ENCODE measurements around the gene YPEL4.
"Not testable (repeated sequence)": the region's sequence is repeated elsewhere in the genome, so short reads cannot be mapped to it uniquely, and the experiment has no call there.

YPEL4 gene

DNA sequence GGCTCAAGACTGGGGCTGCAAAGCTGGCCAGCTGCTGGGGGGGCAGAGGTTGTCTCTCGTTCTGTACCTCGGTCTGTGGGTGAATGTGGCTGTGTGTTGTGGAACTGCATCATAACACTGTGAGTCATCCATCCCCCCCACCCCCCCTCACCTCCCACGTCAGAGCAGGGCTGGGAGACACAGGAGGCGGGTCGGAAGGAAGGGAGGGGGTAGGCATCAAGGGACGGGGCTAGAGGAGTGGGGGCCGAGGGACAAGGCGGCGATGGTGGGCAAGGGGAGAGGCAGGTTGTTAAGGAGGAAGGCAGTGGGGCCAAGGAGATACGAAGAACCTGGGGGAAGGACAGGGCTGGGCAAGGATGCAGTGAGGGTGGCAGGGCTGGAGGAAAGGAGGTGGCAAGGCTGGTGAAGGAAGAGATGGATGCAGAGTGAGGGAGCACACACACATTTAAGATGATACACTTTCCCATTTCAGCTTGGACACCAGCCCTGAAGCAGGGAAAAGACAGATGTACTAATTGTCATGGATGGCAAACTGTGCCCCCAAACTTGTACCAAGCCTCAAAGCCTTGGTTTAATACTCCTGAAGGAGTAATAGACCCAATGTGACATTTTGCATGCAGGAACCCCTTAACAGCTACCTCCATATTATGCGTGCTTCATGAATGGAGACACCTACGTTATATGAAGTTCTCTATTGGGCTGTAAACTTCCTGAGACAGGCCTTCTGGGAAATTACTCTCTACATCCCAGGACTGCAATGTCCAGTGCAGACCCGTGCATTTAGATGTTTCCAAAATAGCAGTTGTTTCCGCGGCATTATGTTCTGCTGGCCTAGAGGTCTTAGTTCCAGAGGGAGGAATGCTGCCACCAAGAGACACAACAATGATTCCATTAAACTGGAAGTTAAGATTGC is at the start of gene YPEL4:
TSS of gene YPEL4 (minus strand) at position 87 of the 913 bp plus-strand sequence. CDS start 2,805 bp downstream, outside the sequence.
- DNase-seq (ENCODE audit: low spot score): peak; percentile 92
- peak within 1 kb of the TSS in 1 of 2 donors; percentile 40 for H3K27ac ChIP-seq
- TF ChIP-seq, protein P1, sequence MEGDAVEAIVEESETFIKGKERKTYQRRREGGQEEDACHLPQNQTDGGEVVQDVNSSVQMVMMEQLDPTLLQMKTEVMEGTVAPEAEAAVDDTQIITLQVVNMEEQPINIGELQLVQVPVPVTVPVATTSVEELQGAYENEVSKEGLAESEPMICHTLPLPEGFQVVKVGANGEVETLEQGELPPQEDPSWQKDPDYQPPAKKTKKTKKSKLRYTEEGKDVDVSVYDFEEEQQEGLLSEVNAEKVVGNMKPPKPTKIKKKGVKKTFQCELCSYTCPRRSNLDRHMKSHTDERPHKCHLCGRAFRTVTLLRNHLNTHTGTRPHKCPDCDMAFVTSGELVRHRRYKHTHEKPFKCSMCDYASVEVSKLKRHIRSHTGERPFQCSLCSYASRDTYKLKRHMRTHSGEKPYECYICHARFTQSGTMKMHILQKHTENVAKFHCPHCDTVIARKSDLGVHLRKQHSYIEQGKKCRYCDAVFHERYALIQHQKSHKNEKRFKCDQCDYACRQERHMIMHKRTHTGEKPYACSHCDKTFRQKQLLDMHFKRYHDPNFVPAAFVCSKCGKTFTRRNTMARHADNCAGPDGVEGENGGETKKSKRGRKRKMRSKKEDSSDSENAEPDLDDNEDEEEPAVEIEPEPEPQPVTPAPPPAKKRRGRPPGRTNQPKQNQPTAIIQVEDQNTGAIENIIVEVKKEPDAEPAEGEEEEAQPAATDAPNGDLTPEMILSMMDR (IDR thresholded peaks at IDR 0.05): no peak
- H3K4me3 ChIP-seq: peak within 1 kb of the TSS; percentile 53

GRCh38 chr11:57698843-57699365 is 49.2 kb upstream of the YPEL4 start:
- Histone ChIP-seq H3K27ac (no peak overlapping the region), H3K4me3 (no peak overlapping the region)
- TF ChIP-seq, protein P1 (IDR thresholded peaks at IDR 0.05): no peak
- DNase-seq (ENCODE audit: low spot score): no peak

DNA sequence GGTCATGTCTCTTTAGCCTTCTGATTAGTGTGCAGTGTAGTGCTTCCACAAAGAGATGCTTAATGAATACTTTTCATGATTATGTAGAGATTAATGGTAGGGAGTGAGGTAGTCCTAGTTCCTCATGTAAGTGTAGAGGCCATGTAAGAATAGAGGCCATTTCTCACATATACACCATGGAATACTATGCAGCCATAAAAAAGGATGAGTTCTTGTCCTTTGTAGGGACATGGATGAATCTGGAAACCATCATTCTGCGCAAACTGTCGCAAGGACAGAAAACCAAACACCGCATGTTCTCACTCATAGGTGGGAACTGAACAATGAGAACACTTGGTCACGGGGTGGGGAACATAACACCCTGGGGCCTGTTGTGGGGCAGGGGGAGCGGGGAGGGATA is 40.8 kb upstream of the YPEL4 start:
- DNase-seq (ENCODE audit: low spot score); H3K4me3 ChIP-seq; H3K27ac ChIP-seq: not testable (repeated sequence)

GRCh38 chr11:57681168-57681567 is 31.5 kb upstream of the YPEL4 start:
- H3K27ac ChIP-seq: no peak overlapping the region
- DNase-seq (ENCODE audit: low spot score): no peak
- TF ChIP-seq, protein P1 (IDR thresholded peaks at IDR 0.05): no peak
- no peak overlapping the region for H3K4me3 ChIP-seq

- no peak for DNase-seq (ENCODE audit: low spot score)
- Histone ChIP-seq H3K27ac (no peak overlapping the region), H3K4me3 (no peak overlapping the region)
- TF ChIP-seq, protein P1 (IDR thresholded peaks at IDR 0.05): no peak
Measured at GRCh38 chr11:57680552-57680874, 30.8 kb upstream of the YPEL4 start.

- Histone ChIP-seq H3K27ac (peak overlapping the region in 1 of 2 donors; percentile 52), H3K4me3 (peak overlapping the region; percentile 13)
- DNase-seq (ENCODE audit: low spot score): no peak
- TF ChIP-seq, protein P1 (IDR thresholded peaks at IDR 0.05): no peak
Measured at GRCh38 chr11:57679396-57679795, 29.7 kb upstream of the YPEL4 start.

- Histone ChIP-seq H3K27ac (no peak overlapping the region), H3K4me3 (no peak overlapping the region)
- no peak for DNase-seq (ENCODE audit: low spot score)
- TF ChIP-seq, protein P1 (IDR thresholded peaks at IDR 0.05): no peak
Measured at GRCh38 chr11:57675176-57675941, 25.6 kb upstream of the YPEL4 start.
